ENCODE results near the gene CYB561.

CYB561 gene

DNA sequence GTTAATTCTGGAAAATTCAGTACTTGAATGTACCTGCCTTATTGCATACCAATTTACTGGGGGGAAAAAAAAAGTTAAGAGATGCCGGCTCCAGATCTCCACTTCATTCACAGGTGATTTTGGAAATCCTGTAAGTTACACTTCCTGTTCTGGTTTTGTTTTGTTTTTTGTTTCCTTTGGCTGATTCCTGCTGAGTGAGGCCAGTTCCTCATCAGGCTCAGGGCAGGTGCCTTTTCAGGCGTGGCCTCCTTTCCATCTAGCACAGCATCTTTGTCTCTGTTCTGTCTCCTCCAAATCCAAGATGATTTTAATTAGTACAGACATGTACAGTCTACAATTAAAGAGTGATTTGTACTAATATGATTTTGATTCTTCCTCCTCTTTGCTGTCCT, 19.2 kb downstream of the CYB561 start:
- peaks cover 9% of the 10 kb centered on the region for H3K27me3 Mint-ChIP-seq (ENCODE audit: low read depth, poor library complexity)
- no peak overlapping the region for H3K27ac Mint-ChIP-seq
- peaks cover 25% of the 10 kb centered on the region for H3K4me1 Mint-ChIP-seq
- DNase-seq: no peak
- H3K4me3 Mint-ChIP-seq: no peak overlapping the region
- no peaks in the 10 kb centered on the region for H3K9me3 Mint-ChIP-seq
- TF ChIP-seq, protein P1, sequence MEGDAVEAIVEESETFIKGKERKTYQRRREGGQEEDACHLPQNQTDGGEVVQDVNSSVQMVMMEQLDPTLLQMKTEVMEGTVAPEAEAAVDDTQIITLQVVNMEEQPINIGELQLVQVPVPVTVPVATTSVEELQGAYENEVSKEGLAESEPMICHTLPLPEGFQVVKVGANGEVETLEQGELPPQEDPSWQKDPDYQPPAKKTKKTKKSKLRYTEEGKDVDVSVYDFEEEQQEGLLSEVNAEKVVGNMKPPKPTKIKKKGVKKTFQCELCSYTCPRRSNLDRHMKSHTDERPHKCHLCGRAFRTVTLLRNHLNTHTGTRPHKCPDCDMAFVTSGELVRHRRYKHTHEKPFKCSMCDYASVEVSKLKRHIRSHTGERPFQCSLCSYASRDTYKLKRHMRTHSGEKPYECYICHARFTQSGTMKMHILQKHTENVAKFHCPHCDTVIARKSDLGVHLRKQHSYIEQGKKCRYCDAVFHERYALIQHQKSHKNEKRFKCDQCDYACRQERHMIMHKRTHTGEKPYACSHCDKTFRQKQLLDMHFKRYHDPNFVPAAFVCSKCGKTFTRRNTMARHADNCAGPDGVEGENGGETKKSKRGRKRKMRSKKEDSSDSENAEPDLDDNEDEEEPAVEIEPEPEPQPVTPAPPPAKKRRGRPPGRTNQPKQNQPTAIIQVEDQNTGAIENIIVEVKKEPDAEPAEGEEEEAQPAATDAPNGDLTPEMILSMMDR (IDR thresholded peaks at IDR 0.05): no peak
- H3K36me3 Mint-ChIP-seq (ENCODE audit: low read depth): peaks cover 5% of the 10 kb centered on the region

DNA sequence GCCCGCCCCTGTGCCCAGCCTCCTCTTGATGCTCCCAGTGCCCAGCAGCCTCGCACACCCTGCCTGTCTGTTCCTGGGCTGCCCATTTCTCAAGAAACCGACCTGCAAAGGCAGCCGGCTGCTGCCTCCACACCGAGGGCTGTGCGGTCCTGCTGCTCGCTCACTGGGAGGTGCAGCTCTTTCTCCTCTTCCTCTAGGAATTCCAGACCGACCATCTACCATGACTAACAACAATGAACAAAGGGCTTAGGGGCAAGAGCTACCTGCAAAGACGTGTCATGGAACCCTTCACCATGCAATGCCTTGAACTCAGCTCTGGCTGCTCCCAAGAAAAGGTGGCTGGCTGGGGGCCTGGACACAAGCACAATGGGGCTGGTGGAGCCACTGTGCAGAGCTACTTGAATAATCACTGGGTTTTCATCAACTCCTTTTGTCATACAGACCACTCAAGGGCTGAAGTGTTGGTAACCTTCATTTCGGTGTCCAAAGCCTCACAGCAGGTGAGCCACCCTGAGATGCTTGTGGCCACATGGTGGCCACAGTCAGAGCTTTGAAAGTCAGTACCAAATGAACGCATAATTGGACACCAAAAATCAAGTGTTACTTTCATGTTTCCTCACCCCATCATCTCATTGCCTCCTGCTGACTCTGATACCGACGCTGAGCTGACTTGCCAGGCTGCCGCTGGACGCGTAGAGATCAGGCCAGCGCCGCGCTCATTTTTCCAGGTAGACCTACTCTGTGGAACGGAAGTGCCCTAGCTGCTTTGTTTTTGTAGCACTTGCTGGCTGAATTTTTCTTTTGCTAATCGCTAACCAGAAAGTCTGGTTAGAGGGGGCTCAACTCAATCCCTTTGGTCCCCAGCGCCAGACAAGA, 19.8 kb downstream of the CYB561 start:
- Mint-ChIP-seq H3K27me3 (ENCODE audit: low read depth, poor library complexity) (peaks cover 9% of the 10 kb centered on the region), H3K4me1 (peaks cover 21% of the 10 kb centered on the region), H3K9me3 (no peaks in the 10 kb centered on the region), H3K36me3 (ENCODE audit: low read depth) (peaks cover 11% of the 10 kb centered on the region), H3K4me3 (no peak overlapping the region), H3K27ac (no peak overlapping the region)
- no peak for DNase-seq
- TF ChIP-seq, protein P1 (IDR thresholded peaks at IDR 0.05): no peak

DNA sequence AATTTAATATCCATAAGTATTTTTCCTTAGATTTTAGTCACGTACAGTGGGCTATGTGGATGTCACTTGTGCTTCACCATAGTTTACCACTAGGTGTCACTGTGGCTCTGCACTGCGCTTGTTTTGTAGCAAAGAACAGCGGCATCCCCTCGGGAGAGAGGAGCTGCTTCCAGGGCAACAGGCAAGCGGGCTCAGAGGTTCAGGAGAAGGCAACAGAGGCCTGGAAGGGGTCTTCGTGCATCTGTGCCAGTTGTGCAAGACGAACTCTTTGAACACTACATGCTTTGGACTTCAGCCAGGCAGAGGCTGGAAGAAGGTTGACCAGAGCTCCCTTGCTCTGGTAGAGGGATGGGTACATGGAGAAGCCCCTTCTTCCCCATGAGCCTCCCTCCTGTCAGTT, 20.6 kb downstream of the CYB561 start:
- Mint-ChIP-seq H3K27me3 (ENCODE audit: low read depth, poor library complexity) (peaks cover 9% of the 10 kb centered on the region), H3K36me3 (ENCODE audit: low read depth) (peaks cover 17% of the 10 kb centered on the region), H3K27ac (no peak overlapping the region), H3K9me3 (no peaks in the 10 kb centered on the region), H3K4me1 (peaks cover 21% of the 10 kb centered on the region), H3K4me3 (no peak overlapping the region)
- peak; percentile 81 for DNase-seq
- TF ChIP-seq, protein P1 (IDR thresholded peaks at IDR 0.05): peak; percentile 96

DNA sequence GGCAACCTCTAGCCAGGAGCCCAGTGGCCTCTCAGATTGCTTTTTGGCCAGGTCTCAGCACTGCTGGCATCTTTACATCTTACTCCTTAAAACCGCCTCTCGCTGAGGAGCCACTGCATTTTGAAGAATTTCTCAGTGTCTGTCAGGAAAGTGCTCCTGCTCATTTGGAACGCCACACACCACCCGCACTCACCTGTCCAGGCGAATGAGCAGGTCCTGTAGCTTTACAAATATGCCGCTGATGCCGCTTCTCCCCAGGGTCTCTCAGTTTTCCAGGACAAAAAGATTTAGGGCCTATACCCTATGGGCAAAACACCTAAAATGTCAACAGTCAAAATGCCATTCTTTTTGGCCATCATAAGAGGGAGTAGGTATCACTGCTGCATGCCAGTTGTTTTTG, 22.1 kb downstream of the CYB561 start:
- Mint-ChIP-seq H3K4me3 (no peak overlapping the region), H3K9me3 (no peaks in the 10 kb centered on the region), H3K27me3 (ENCODE audit: low read depth, poor library complexity) (peaks cover 12% of the 10 kb centered on the region), H3K36me3 (ENCODE audit: low read depth) (peaks cover 30% of the 10 kb centered on the region), H3K4me1 (peaks cover 21% of the 10 kb centered on the region), H3K27ac (peak overlapping the region; percentile 54)
- TF ChIP-seq, protein P1 (IDR thresholded peaks at IDR 0.05): no peak
- DNase-seq: no peak

DNA sequence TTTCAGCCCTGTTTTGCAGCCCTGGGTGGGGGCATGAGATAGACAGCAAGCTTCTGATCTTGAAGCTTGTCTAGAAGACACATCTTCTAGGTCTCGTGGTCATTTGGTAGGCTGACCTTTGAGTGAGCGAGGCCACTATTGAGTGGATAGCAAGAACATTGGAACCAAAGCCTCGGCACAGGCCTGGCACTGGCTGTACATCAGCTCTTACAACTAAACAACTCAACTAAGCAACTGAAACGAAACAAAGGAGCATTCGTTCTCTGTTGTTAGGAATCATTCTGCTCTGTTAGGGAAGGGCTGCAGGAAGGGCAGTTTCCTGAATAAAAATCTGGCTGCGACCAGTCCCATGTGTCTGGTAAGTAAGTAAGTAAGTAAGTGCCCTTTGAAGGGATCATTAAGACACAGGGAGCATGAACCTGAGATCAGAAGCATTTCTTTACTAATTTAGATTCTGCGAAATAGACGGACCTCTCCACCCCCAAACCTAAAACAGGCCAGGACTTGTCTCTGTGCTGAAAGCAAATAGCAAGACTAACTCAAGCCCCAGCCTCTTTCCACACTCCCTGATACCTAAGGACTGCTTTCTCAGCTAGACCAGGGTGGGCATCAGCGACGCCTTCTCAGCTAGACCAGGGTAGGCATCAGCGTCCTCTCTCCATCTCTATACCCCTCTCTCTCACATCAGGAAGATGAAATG, 22.7 kb downstream of the CYB561 start:
- Mint-ChIP-seq H3K9me3 (no peaks in the 10 kb centered on the region), H3K36me3 (ENCODE audit: low read depth) (peaks cover 35% of the 10 kb centered on the region), H3K27me3 (ENCODE audit: low read depth, poor library complexity) (peaks cover 12% of the 10 kb centered on the region), H3K4me3 (no peak overlapping the region), H3K4me1 (peaks cover 20% of the 10 kb centered on the region), H3K27ac (peak overlapping the region; percentile 54)
- DNase-seq: no peak
- TF ChIP-seq, protein P1 (IDR thresholded peaks at IDR 0.05): no peak
